ENCODE results near the gene SPRTN.
A peak's percentile ranks its signal among the peaks of the same experiment; 100 is the strongest.
"Not testable (repeated sequence)": the region's sequence is repeated elsewhere in the genome, so short reads cannot be mapped to it uniquely, and the experiment has no call there.

The SPRTN gene

DNA sequence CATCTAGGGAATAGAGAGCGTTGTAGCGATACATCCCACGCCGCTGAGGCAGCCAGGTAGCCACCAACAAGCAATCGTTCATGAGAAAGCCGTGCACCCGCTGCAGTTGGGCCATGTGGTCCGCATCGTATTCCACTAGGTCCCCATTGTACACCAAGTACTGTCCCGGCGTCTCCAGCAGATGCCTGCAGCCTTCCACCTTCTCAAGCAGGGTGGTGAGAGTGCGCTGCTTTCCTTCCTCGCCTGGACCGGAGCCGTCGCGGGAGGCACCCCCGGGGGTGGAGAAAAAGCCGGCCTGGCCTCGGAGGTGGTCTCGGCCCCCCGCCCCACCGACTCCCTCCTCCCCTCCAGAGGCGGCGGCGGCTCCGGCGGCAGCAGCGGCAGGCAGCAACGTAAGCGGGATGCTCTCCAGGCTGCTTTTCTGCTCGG, 1.0 kb upstream of the SPRTN start:
- no peak for DNase-seq

DNA sequence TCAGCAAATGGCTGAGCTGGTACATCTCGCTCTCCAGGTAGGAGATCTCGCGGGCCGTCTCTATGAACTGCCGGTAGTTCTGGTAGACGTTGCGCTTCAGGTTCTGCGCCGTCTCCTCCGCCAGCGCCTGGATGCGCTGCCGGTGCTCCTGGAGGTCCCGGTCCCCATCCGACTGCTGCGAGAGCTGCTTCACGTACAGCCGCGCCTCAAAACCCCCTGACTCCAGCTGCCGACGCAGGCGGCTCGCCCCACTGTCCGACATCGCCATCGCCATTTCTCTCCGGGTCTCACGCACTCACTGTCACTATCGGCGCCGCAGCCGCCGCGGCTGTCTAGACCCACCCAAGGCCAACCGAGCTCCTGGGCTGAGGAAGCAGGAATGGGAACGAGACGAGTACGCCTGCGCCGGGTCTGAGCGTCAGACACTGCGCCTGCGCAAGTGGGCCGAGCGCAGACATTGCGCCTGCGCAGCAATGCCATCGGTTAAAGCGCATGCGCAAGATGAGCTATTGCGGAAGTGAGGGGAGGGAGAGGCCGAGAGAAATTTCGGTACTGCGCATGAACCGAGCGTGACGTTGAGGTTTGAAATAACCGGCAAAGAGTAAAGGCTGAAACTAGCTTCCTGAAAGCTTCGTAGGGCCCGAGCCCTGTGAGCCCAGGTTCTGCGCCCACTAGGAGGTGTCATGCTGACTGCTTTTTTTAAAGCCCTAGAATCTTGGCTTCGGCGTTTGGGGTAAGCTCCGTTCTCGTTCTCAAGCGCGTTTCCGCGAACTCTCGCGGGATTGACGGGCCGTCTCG, 422 bp upstream of the SPRTN start, which contains the start of gene EXOC8:
TSS of gene EXOC8 (minus strand) at position 381 of the 798 bp plus-strand sequence. CDS start at position 274, 107 bp downstream.
- peak; percentile 94 to 95 for DNase-seq

GRCh38 chr1:231340328-231341013, 2.4 kb downstream of the SPRTN start:
- no peak for DNase-seq

DNA sequence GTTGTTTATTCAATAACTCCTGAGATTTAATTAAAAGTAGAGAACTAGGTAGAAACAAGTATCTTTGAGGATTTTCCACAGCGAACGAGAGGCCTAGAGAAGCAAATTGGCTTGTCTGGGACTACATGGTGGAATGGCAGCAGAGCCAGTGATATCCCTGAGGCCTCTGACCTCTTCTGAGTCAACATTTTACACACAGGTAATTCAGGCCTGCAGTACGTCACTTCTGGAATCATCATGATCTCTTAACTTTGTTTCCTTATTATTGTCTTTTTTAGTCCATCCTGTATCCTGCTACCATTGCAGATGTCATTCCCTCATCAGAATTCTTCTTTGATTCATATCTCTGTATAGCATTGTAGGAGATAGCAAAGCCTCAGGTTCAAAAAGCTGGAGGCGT, 9.9 kb downstream of the SPRTN start:
- no peak for DNase-seq

DNA sequence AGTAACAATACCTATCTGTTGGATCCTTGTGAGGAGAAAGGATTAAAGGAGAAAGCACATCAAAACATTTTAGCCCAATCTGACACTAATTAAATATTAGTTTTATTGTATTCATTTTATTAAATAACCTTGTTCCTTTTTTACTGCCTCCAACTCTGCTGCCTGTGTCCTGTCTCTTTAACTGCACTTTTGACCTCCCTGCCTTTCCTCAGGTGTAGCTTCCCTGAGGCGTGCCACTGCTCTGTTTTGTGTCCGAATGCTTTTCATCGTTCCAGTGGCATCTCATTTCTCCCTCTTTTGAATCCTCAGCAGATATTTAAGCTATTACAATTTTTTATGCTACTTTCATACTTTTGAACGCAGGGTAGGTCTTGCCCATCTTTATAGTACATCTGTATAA, 10.3 kb downstream of the SPRTN start:
- DNase-seq = no peak

GRCh38 chr1:231348856-231349255, 10.8 kb downstream of the SPRTN start:
- DNase-seq = not testable (repeated sequence)

DNA sequence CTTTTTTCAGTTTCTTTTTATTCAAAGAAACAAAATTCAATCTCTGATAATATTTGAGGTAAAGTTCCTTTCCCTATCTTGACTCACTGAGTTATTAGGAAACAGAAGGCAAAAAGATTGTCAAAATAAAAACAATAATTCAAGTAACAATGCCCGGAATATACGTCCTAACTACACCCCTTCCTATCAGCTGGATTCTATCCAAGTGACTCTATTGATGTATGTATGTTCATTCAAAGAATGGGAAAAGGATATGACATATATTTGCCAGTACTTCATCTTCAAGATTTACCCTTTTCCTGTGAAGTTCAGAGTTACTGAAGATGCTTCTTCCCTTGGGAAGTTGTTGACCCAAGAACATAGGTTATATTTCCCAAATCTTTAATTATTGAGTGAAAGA, 13.7 kb downstream of the SPRTN start:
- DNase-seq = no peak

GRCh38 chr1:231353086-231353485, 15.0 kb downstream of the SPRTN start:
- DNase-seq = no peak

GRCh38 chr1:231354330-231355020, 16.4 kb downstream of the SPRTN start:
- DNase-seq = no peak

DNA sequence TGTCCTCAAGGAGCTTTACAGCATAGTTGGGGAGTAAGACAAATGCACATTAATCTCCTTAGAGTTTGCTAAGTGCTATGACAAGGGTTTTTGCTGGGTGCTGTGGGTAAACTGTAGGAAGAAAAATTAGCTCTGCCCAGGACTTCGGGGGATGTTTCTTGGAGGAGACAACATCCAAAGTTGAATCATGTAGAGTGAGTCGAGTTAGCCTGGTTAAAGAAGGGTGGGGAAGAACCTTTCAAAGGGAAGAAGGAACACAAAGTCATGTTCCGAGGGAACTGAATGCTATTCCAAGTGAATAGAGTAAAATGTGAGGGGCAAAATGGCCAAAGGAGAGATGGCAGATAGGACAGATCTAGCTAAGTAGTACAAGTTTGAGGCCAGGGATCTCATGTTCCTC, 17.1 kb downstream of the SPRTN start:
- DNase-seq = no peak

DNA sequence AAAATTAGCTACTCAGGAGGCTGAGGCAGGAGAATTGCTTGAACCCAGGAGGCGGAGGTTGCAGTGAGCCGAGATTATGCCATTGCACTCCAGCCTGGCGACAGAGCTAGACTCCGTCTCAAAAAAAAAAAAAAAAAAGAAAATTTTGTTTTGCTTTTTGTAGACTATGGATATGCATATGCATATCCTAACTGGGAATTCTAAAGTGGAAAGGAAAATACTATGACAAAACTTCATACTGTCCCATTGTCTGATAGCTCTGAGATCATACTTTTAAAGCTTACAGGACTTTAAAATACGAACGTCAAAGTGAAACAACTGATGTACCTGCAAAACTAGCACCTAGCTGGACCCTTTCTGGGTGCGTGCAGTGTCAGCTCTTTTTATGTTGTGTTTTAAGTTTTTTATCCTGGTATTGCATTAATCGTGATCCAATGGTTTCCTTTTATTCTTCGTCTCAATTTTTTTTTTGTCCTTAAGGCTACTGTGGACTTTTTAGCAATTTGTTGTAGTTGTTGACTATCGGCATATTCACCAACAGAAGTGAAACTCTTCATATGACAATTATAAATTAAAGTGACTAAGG, 19.2 kb downstream of the SPRTN start:
- no peak for DNase-seq

- DNase-seq = peak in 1 of 2 experiments; percentile 13
Observed at GRCh38 chr1:231357831-231358354, 19.8 kb downstream of the SPRTN start.

DNA sequence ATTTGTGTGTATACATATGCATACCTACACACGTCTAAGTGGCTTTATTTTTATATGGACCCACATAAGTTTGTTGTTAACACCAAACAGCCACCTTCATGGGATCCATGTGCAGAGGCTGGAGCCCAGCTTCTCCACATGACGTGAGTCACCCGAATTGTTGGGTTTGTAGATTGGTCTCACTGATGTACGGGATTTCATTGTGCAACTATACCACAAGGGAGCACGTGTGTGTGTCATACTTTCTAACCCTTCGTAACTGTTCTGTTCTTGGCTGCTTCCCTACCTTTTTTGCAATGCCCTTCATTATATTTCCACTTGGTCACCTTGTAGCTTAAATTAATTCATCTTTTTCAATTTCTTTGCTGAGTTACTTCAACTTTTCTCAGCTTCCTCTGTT, 21.0 kb downstream of the SPRTN start:
- DNase-seq = no peak

DNA sequence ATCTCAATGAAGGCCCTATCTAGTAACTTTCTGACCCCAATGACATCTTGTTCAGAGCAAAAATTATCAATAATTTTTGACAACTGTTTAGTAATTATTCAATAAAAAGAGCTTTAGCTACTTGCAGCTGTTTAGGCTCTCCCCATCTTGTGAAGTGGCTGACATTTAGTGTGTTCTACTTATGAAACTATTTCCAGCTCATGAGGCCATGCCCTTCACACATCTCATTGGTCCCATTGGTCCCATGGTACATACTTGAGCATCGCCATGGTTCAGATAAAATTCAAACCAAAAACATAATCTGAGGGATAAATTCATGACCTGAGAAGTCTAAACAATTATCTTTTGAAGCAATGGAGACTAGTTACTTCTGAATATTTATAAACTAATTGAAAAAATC, 24.2 kb downstream of the SPRTN start:
- no peak for DNase-seq

DNA sequence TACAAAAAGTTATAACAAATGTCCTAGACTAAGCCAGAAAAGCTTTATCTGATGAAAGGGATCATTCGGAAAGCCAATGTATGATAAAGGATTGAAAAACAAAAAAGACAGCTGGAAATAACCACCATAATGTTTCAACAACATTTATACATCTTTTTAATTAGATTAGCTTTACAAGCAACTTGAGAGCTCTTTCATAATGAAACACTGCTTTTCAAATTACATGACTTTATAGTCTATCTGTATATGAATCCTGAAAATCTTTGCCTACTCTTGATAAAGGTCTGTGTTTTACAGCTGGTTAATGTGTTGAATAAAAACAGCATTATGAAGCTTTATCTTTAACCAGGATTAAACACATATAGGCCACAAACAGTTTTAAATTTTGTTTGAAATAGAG, 25.5 kb downstream of the SPRTN start:
- no peak for DNase-seq

GRCh38 chr1:231364192-231364591, 26.1 kb downstream of the SPRTN start:
- no peak for DNase-seq

DNA sequence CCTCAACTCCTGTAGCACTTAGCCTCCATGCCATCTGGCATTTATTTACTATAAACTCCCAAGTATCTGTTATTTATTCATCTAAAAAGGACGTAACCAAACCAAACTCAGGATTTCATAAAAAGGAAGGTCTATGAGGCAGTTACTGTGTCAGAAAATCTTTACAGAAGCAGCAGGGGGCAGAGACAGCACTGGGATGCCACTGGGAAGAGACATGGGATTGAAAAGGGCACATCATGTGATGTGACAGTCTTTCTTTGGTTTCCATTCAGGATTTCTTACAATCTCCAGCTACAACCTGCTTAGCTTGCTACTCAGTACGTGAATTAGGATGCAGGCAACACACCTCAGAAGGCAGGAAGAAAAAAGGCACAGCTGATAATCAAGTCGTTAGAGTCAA, 31.2 kb downstream of the SPRTN start:
- no peak for DNase-seq

DNA sequence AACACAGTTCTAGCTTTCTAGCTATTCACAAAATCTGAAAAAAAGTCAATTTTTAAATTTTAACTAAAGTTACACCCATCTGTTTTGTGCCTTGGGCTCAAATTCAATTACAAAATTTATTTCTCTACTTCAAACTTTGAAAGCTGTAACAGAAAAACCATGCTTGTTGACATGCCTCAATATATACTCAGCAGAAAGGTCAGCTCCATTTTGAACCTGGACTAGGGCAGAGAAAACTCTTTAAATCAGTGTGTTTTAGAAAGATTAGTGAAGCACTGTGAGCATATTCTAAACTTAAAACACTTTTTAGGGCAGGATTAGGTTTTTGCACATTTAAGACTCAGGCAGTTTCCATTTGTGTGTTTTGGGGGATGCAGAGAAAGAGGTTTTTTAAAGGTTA, 34.4 kb downstream of the SPRTN start:
- no peak for DNase-seq

GRCh38 chr1:231374394-231374793, 36.3 kb downstream of the SPRTN start:
- DNase-seq = no peak

DNA sequence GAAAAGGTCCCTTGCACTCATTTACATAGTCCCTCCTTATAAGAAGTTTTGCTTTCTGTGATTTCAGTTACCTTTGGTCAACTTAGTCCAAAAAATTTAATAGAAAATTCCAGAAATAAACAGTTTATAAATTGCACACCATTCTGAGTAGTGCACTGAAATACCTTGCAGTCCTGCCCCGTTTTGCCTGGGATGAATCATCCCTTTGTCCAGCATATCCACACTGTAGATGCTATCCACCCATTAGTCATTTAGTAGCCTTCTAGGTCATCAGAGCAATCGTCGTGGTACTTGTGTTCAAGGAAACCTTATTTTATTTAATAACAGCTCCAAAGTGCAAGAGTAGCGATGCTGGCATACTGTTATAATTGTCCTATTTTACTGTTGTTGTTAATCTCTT, 38.0 kb downstream of the SPRTN start:
- no peak for DNase-seq

DNA sequence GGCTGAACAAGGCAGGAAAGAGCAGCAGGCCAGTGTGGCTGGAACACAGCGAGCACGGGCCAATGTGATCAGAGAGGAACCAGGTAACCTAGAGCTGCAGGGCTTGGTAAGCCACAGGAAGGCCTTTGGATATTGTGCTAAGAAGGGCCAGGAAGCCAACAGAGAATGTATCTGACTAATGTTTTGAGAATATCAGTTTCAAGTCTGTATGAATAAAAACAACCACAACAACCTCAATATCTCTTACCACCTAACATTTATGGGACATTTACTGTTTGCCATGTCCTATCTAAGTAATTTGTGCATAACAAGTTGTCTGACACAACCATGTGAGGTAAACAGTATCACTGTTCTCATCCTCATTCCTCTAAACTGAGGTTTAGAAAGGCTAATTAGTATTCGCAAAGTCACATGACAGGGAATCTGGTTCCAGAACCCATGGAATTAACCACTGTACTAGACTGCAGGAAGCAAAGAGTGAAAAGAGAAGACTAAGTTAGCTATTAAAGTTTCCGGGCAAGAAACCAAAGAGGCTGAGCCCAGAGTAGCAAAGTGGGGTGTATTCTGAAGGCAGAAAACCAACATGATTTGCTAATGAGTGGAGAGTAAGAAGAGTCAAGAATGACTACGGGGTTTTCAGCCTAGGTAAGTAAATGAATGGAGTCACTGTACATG, 38.9 kb downstream of the SPRTN start:
- DNase-seq = no peak

DNA sequence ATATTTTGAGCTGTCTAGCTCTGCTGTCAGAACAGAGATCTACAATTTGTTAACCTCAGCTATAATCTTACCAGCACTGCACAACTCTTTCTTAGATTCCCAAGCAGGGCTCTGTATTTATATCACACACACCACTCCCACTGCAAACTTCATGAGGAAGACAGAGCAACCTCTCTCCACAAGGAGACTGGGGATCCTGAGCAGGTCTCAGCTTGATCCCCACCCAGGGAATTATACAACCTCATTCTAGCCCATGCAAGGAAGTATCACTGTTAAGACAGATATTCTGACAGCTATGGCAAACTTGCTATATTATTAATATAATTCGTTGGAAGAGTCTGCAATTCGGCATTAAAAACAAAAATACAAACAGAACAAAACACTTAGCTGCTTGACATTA, 43.6 kb downstream of the SPRTN start:
- DNase-seq = no peak

- no peak for DNase-seq
Observed at GRCh38 chr1:231382426-231382825, 44.3 kb downstream of the SPRTN start.
